22Rv1 (cell line): ENCODE data around the gene ADGRE2.

Source experiments
- ZFX ChIP-seq: fragments of 450-650 bp; IDR thresholded peaks from 2 replicates; pipeline ENCODE4 v1.6.1; 2017; ENCODE audit warnings: antibody characterized with exemption, borderline replicate concordance
- TF ChIP-seq, protein P1 (sequence below): fragments of 450-650 bp; IDR thresholded peaks from 2 replicates; pipeline ENCODE4 v1.5.1; 2017; ENCODE audit warnings: mild to moderate bottlenecking

DNA sequence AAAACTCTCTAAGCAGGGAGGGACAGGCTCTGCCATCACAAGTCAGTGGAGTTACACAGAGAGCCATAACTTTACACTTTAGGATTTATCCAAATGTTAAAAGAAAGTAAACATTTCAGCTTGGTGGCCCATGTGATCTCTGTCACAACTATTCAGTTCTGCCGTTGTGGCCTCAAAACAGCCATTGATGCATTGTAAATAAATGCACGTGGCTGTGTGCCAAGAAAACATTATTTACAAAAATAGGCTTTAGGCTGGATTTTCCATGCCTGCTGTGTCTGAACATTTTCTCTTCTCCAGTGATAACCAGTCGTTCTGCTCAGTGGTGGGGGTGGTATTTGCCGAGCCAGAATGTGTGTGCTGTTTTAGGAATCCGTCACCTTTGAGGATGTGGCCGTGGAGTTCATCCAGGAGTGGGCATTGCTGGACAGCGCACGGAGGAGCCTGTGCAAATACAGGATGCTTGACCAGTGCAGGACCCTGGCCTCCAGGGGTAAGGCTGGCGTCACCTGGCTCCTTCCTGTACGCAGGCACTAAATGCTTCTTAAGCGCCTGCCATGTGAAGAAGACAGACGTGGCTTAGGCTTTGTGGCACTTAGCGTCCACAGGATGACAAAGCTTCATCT is 83.6 kb downstream of the ADGRE2 start:
- TF ChIP-seq, protein P1, sequence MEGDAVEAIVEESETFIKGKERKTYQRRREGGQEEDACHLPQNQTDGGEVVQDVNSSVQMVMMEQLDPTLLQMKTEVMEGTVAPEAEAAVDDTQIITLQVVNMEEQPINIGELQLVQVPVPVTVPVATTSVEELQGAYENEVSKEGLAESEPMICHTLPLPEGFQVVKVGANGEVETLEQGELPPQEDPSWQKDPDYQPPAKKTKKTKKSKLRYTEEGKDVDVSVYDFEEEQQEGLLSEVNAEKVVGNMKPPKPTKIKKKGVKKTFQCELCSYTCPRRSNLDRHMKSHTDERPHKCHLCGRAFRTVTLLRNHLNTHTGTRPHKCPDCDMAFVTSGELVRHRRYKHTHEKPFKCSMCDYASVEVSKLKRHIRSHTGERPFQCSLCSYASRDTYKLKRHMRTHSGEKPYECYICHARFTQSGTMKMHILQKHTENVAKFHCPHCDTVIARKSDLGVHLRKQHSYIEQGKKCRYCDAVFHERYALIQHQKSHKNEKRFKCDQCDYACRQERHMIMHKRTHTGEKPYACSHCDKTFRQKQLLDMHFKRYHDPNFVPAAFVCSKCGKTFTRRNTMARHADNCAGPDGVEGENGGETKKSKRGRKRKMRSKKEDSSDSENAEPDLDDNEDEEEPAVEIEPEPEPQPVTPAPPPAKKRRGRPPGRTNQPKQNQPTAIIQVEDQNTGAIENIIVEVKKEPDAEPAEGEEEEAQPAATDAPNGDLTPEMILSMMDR = no peak
- TF ChIP-seq ZFX = no peak
